Measurements from ENCODE around the gene CAPN10. TPM values are rescaled to one million over a fixed set of nuclear protein-coding genes. Genes with fewer than 3 reads are reported as not detected.

Gene CAPN10
- polyA plus RNA-seq, 1 donor (not counting 4 experiments of a cell fraction or from before 2014, with no cell fraction given) = 7.1 TPM

GRCh38 chr2:240629619-240629967, 43.1 kb downstream of the CAPN10 start:
- FAIRE-seq = no peak
- H2AFZ ChIP-seq (ENCODE audit: control insufficient read depth, low read length) = no peak overlapping the region
- H3K27me3 ChIP-seq (ENCODE audit: control insufficient read depth, extremely low read depth, insufficient read depth, low read length) = no peaks in the 10 kb centered on the region
- H3K4me2 ChIP-seq (ENCODE audit: control insufficient read depth, extremely low read depth, insufficient read depth, low read depth, low read length) = no peak overlapping the region
- dilution Hi-C loops (cut with MboI; ENCODE audit: extremely low pct_ligation_motif_present, low sequenced_read_pairs) = no loop called here
- no peaks in the 10 kb centered on the region for H3K36me3 ChIP-seq (ENCODE audit: control insufficient read depth in 2 of 2, extremely low read depth in 1 of 2, insufficient read depth in 2 of 2, low read length in 2 of 2)
- H3K4me1 ChIP-seq (ENCODE audit: control insufficient read depth, extremely low read depth, insufficient read depth, low read length) = no peaks in the 10 kb centered on the region
- no peaks in the 10 kb centered on the region for H4K20me1 ChIP-seq (ENCODE audit: control insufficient read depth, extremely low read depth, insufficient read depth, low read length)
- no peaks in the 10 kb centered on the region for H3K9me1 ChIP-seq (ENCODE audit: control insufficient read depth, extremely low read depth, insufficient read depth, low read length)
- H3K9ac ChIP-seq (ENCODE audit: control insufficient read depth, extremely low read depth, insufficient read depth, low read length) = no peak overlapping the region
- no peak overlapping the region for H3K4me3 ChIP-seq (ENCODE audit: control insufficient read depth in 2 of 3, extremely low read depth in 1 of 3, insufficient read depth in 2 of 3, low read depth in 1 of 3, low read length in 3 of 3)
- H3K79me2 ChIP-seq (ENCODE audit: control insufficient read depth, insufficient read depth, low read length) = no peaks in the 10 kb centered on the region
- TF ChIP-seq CTCF (optimal IDR thresholded peaks at IDR 0.05 in 1 of 3, IDR thresholded peaks at IDR 0.05 in 1 of 3, conservative IDR thresholded peaks at IDR 0.05 in 1 of 3; ENCODE audit: extremely low read depth in 1 of 3, insufficient read depth in 2 of 3, low read length in 3 of 3) (no peak), EZH2 (IDR thresholded peaks at IDR 0.05; ENCODE audit: low read length) (no peak)
- no peak overlapping the region for H3K27ac ChIP-seq (ENCODE audit: control insufficient read depth, insufficient read depth, low read length)
- H3K9me3 ChIP-seq (ENCODE audit: control insufficient read depth, low read depth, low read length) = no peaks in the 10 kb centered on the region
- DNase-seq (ENCODE audit: low read depth, low spot score) = no peak

GRCh38 chr2:240629968-240630770, 43.6 kb downstream of the CAPN10 start:
- Histone ChIP-seq H4K20me1 (ENCODE audit: control insufficient read depth, extremely low read depth, insufficient read depth, low read length) (no peaks in the 10 kb centered on the region), H3K27me3 (ENCODE audit: control insufficient read depth, extremely low read depth, insufficient read depth, low read length) (no peaks in the 10 kb centered on the region), H3K9ac (ENCODE audit: control insufficient read depth, extremely low read depth, insufficient read depth, low read length) (no peak overlapping the region), H3K4me2 (ENCODE audit: control insufficient read depth, extremely low read depth, insufficient read depth, low read depth, low read length) (no peak overlapping the region), H3K4me3 (ENCODE audit: control insufficient read depth in 2 of 3, extremely low read depth in 1 of 3, insufficient read depth in 2 of 3, low read depth in 1 of 3, low read length in 3 of 3) (no peak overlapping the region), H3K4me1 (ENCODE audit: control insufficient read depth, extremely low read depth, insufficient read depth, low read length) (no peaks in the 10 kb centered on the region), H3K27ac (ENCODE audit: control insufficient read depth, insufficient read depth, low read length) (no peak overlapping the region), H3K9me3 (ENCODE audit: control insufficient read depth, low read depth, low read length) (peaks cover 2% of the 10 kb centered on the region), H3K9me1 (ENCODE audit: control insufficient read depth, extremely low read depth, insufficient read depth, low read length) (no peaks in the 10 kb centered on the region), H3K79me2 (ENCODE audit: control insufficient read depth, insufficient read depth, low read length) (no peaks in the 10 kb centered on the region), H2AFZ (ENCODE audit: control insufficient read depth, low read length) (no peak overlapping the region), H3K36me3 (ENCODE audit: control insufficient read depth in 2 of 2, extremely low read depth in 1 of 2, insufficient read depth in 2 of 2, low read length in 2 of 2) (no peaks in the 10 kb centered on the region)
- FAIRE-seq (no peak), DNase-seq (ENCODE audit: low read depth, low spot score) (no peak)
- TF ChIP-seq EZH2 (IDR thresholded peaks at IDR 0.05; ENCODE audit: low read length) (no peak), CTCF (optimal IDR thresholded peaks at IDR 0.05 in 1 of 3, IDR thresholded peaks at IDR 0.05 in 1 of 3, conservative IDR thresholded peaks at IDR 0.05 in 1 of 3; ENCODE audit: extremely low read depth in 1 of 3, insufficient read depth in 2 of 3, low read length in 3 of 3) (no peak)
- dilution Hi-C loops (cut with MboI; ENCODE audit: extremely low pct_ligation_motif_present, low sequenced_read_pairs) = no loop called here

All from keratinocyte (primary cell).